ENCODE data around the gene NEAT1. TPM values are rescaled to one million over a fixed set of nuclear protein-coding genes. Genes with fewer than 3 reads are reported as not detected.
A peak's percentile ranks its signal among the peaks of the same experiment; 100 is the strongest.

NEAT1 gene
- total and polyA plus RNA-seq, 9 of the 15 experiments (the other 6 are each of a cell fraction or from before 2014, with no cell fraction given): 20.1 to 389 (median 62.8) TPM

GRCh38 chr11:65424205-65425104 lies 1.9 kb downstream of the NEAT1 start:
- CTCF ChIA-PET (ENCODE audit: low intra/inter-chr PET ratio): no interaction called here
- no peaks in the 10 kb centered on the region for H3K27me3 ChIP-seq (ENCODE audit: control insufficient read depth in 2 of 2, insufficient read depth in 2 of 2, low read length in 2 of 2)
- H3K4me1 ChIP-seq (replicated peaks in 1 of 2; ENCODE audit: control insufficient read depth in 2 of 2, insufficient read depth in 2 of 2, low read length in 2 of 2): peaks cover 29 to 34% of the 10 kb centered on the region in 2 experiments
- peaks cover 98% of the 10 kb centered on the region for H3K79me2 ChIP-seq (ENCODE audit: control insufficient read depth, insufficient read depth, low read length)
- ATAC-seq (no peak), DNase-seq (ENCODE audit: extremely low read depth in 1 of 4, low spot score in 3 of 4) (peak in 2 of 4 experiments; percentile 39 to 50), FAIRE-seq (no peak)
- no TSS peak for BruUV-seq (replicated peaks)
- peak overlapping the region; percentile 98 for H3K27ac ChIP-seq (ENCODE audit: extremely low read depth, low read depth, low read length)
- 1% methylated on average over 18 of the region's 18 CpGs for WGBS (ENCODE audit: insufficient coverage, low coverage, missing lambda C conversion rate)
- peak overlapping the region; percentile 97 for H3K4me2 ChIP-seq (ENCODE audit: insufficient read depth, low read length)
- H4K20me1 ChIP-seq (replicated peaks; ENCODE audit: control insufficient read depth, insufficient read depth, low read length): peaks cover 60% of the 10 kb centered on the region
- H3K9ac ChIP-seq (ENCODE audit: insufficient read depth in 1 of 2, low read depth in 2 of 2, low read length in 2 of 2): peak overlapping the region; percentile 98 to 100
- no peak overlapping the region for H2AFZ ChIP-seq (ENCODE audit: low read depth, low read length)
- no peaks in the 10 kb centered on the region for H3K9me1 ChIP-seq (ENCODE audit: control insufficient read depth, insufficient read depth, low read length)
- H3K9me3 ChIP-seq (replicated peaks; ENCODE audit: control insufficient read depth, insufficient read depth, low read depth, low read length): no peaks in the 10 kb centered on the region
- peaks cover 52% of the 10 kb centered on the region for H3K36me3 ChIP-seq (ENCODE audit: control insufficient read depth, insufficient read depth, low read length)
- intact Hi-C loops (cut with micrococcal nuclease) (no loop called here), in situ Hi-C loops (cut with MboI) (no loop called here)
- POLR2A ChIA-PET: interaction anchor here (0.5 to 17.3 kb wide), 64 partner anchors 8 to 1547 kb away, joined by 3 to 1349 read pairs (median 6); partner anchors contain the start of genes CAPN1, CDC42EP2, DPF2 and EHBP1L1
- H3K4me3 ChIP-seq: peak overlapping the region; percentile 79
- TF ChIP-seq, protein P1, sequence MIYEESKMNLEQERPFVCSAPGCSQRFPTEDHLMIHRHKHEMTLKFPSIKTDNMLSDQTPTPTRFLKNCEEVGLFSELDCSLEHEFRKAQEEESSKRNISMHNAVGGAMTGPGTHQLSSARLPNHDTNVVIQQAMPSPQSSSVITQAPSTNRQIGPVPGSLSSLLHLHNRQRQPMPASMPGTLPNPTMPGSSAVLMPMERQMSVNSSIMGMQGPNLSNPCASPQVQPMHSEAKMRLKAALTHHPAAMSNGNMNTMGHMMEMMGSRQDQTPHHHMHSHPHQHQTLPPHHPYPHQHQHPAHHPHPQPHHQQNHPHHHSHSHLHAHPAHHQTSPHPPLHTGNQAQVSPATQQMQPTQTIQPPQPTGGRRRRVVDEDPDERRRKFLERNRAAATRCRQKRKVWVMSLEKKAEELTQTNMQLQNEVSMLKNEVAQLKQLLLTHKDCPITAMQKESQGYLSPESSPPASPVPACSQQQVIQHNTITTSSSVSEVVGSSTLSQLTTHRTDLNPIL (CRISPR knock-in tag; IDR thresholded peaks at IDR 0.05): peak; percentile 62
- TF ChIP-seq MAZ (CRISPR knock-in tag; conservative IDR thresholded peaks at IDR 0.05 in 1 of 2, IDR thresholded peaks at IDR 0.05 in 1 of 2): peak in 1 of 2 experiments; percentile 8; a peak in 1 of 4 replicates
- peak; percentile 66 for TF ChIP-seq HNRNPL (IDR thresholded peaks at IDR 0.05; ENCODE audit: low read depth, low read length)
- TF ChIP-seq, protein P2, sequence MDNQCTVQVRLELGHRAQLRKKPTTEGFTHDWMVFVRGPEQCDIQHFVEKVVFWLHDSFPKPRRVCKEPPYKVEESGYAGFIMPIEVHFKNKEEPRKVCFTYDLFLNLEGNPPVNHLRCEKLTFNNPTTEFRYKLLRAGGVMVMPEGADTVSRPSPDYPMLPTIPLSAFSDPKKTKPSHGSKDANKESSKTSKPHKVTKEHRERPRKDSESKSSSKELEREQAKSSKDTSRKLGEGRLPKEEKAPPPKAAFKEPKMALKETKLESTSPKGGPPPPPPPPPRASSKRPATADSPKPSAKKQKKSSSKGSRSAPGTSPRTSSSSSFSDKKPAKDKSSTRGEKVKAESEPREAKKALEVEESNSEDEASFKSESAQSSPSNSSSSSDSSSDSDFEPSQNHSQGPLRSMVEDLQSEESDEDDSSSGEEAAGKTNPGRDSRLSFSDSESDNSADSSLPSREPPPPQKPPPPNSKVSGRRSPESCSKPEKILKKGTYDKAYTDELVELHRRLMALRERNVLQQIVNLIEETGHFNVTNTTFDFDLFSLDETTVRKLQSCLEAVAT (IDR thresholded peaks at IDR 0.05): peak; percentile 97 to 99
- peak; percentile 42; the same call in 1 of the 2 replicates for TF ChIP-seq TEAD4 (IDR thresholded peaks at IDR 0.05; ENCODE audit: low read length)
- TF ChIP-seq TEAD4 (CRISPR knock-in tag; IDR thresholded peaks at IDR 0.05; ENCODE audit: borderline replicate concordance): peak; percentile 61; the same call in 1 of the 2 replicates
- peak; percentile 15 for TF ChIP-seq DACH1 (IDR thresholded peaks at IDR 0.05; ENCODE audit: partially characterized antibody)
- TF ChIP-seq MTA2 (IDR thresholded peaks at IDR 0.05; ENCODE audit: low read depth): 0 out of 2 replicates have a peak, but pooled peaks have one; percentile 15
- TF ChIP-seq KDM5B (IDR thresholded peaks at IDR 0.05; ENCODE audit: insufficient replicate concordance, low read depth, low read length): peak; percentile 64
- peak; percentile 9; the same call in 1 of the 2 replicates for TF ChIP-seq SP1 (CRISPR knock-in tag; IDR thresholded peaks at IDR 0.05)
- TF ChIP-seq FOXK1 (CRISPR knock-in tag; IDR thresholded peaks at IDR 0.05; ENCODE audit: borderline replicate concordance): peak; percentile 66; the same call in 1 of the 2 replicates
- no peak for TF ChIP-seq ZNF316 (IDR thresholded peaks at IDR 0.05)
- peak; percentile 91 for TF ChIP-seq POLR2B (IDR thresholded peaks at IDR 0.05; ENCODE audit: low read depth, partially characterized antibody)
- no peak for TF ChIP-seq ATF3 (IDR thresholded peaks at IDR 0.05)
- peak; percentile 51; the same call in 1 of the 2 replicates for TF ChIP-seq ATF3 (CRISPR knock-in tag; conservative IDR thresholded peaks at IDR 0.05)
- peak; percentile 66; the same call in 1 of the 2 replicates for TF ChIP-seq LARP7 (IDR thresholded peaks at IDR 0.05)
- TF ChIP-seq ZC3H8 (IDR thresholded peaks at IDR 0.05): no peak
- TF ChIP-seq NFATC3 (IDR thresholded peaks at IDR 0.05): peak; percentile 37; the same call in 1 of the 2 replicates
- TF ChIP-seq PRMT5 (CRISPR knock-in tag; IDR thresholded peaks at IDR 0.05): peak; percentile 53; the same call in 1 of the 2 replicates

All from K562 (cell line).